ENCODE results near the gene ST8SIA6. TPM values are rescaled to one million over a fixed set of nuclear protein-coding genes. Genes with fewer than 3 reads are reported as not detected.

ST8SIA6 gene
- total RNA-seq, 2 donors from 2014 or later = not detected

GRCh38 chr10:17383801-17384555 lies 70.4 kb downstream of the ST8SIA6 start:
- H3K27me3 ChIP-seq = no peaks in the 10 kb centered on the region
- no peak for ATAC-seq
- TF ChIP-seq CTCF (IDR thresholded peaks at IDR 0.05) (no peak), POLR2A (IDR thresholded peaks at IDR 0.05) (no peak)
- H3K36me3 ChIP-seq (replicated peaks in 1 of 2; ENCODE audit: insufficient read depth in 1 of 2, low read depth in 2 of 2) = no peaks in the 10 kb centered on the region
- H3K4me1 ChIP-seq = peaks cover 59% of the 10 kb centered on the region
- H3K4me3 ChIP-seq = no peak overlapping the region
- H3K9me3 ChIP-seq = no peaks in the 10 kb centered on the region
- H3K27ac ChIP-seq = peak overlapping the region in 1 of 4 donors; percentile 54
- WGBS, 2 donors = 25% methylated on average over 7 of the region's 7 CpGs
- intact Hi-C loops (cut with DNase I) = no loop called here
- peak in 1 of 4 donors; percentile 22 for DNase-seq

GRCh38 chr10:17381502-17382142 lies 72.8 kb downstream of the ST8SIA6 start:
- TF ChIP-seq CTCF (IDR thresholded peaks at IDR 0.05) (no peak), POLR2A (IDR thresholded peaks at IDR 0.05) (no peak)
- intact Hi-C loops (cut with DNase I) = no loop called here
- H3K9me3 ChIP-seq = no peaks in the 10 kb centered on the region
- H3K36me3 ChIP-seq (replicated peaks in 1 of 2; ENCODE audit: insufficient read depth in 1 of 2, low read depth in 2 of 2) = no peaks in the 10 kb centered on the region
- H3K4me3 ChIP-seq = no peak overlapping the region
- ATAC-seq = peak; percentile 38
- 15 to 23% methylated on average over 4 of the region's 4 CpGs for WGBS, 2 donors
- peaks cover 44% of the 10 kb centered on the region for H3K4me1 ChIP-seq
- peak overlapping the region in 2 of 4 donors; percentile 10 to 44 for H3K27ac ChIP-seq
- no peak for DNase-seq
- H3K27me3 ChIP-seq = no peaks in the 10 kb centered on the region

- Histone ChIP-seq H3K9me3 (no peaks in the 10 kb centered on the region), H3K27ac (peak overlapping the region in 2 of 4 donors; percentile 10 to 44), H3K27me3 (no peaks in the 10 kb centered on the region), H3K36me3 (replicated peaks in 1 of 2; ENCODE audit: insufficient read depth in 1 of 2, low read depth in 2 of 2) (no peaks in the 10 kb centered on the region), H3K4me3 (no peak overlapping the region), H3K4me1 (peaks cover 44% of the 10 kb centered on the region)
- intact Hi-C loops (cut with DNase I) = no loop called here
- ATAC-seq (no peak), DNase-seq (no peak)
- TF ChIP-seq CTCF (IDR thresholded peaks at IDR 0.05) (no peak), POLR2A (IDR thresholded peaks at IDR 0.05) (no peak)
- 29 to 44% methylated on average over 5 of the region's 5 CpGs for WGBS, 2 donors
These were observed 73.5 kb downstream of the ST8SIA6 start for GRCh38 chr10:17380888-17381287.

GRCh38 chr10:17380016-17380415 lies 74.4 kb downstream of the ST8SIA6 start:
- TF ChIP-seq POLR2A (IDR thresholded peaks at IDR 0.05) (no peak), CTCF (IDR thresholded peaks at IDR 0.05) (no peak)
- WGBS, 2 donors = 18 to 27% methylated on average over 1 of the region's 1 CpG
- intact Hi-C loops (cut with DNase I) = no loop called here

More at GRCh38 chr10:17380016-17380415, 74.4 kb downstream of the ST8SIA6 start:
- DNase-seq = no peak
- Histone ChIP-seq H3K4me3 (no peak overlapping the region), H3K4me1 (peaks cover 44% of the 10 kb centered on the region), H3K27me3 (no peaks in the 10 kb centered on the region), H3K27ac (no peak overlapping the region), H3K9me3 (no peaks in the 10 kb centered on the region), H3K36me3 (replicated peaks in 1 of 2; ENCODE audit: insufficient read depth in 1 of 2, low read depth in 2 of 2) (no peaks in the 10 kb centered on the region)
- no peak for ATAC-seq
